GM21723 (cell line): ENCODE results near the gene STPG2.

Experiments used
- ATAC-seq: cut with Tn5 transposase; IDR thresholded peaks from one replicate; pipeline ENCODE4 v1.9.1; 2021; ENCODE audit warnings: mild to moderate bottlenecking, moderate library complexity; ENCODE audit not compliant: unreplicated experiment

The STPG2 gene

DNA sequence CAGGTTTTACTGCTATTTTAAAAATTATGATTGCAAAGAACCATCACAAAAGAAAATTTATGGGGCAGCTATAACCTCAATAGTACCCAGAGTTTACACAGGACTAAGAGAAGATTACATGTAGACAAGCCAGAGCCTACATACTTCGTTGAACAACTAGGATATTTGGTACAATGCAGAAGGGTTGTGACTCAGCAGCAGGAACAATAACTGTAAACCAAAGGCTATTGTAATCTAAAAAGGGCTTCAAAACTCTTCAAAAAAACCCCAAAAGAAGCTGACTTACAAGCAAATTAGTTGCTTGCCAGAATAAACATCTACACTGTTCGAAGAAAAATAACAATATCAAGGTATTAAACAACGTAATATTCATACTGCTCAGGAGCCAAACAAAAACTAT, 618.0 kb downstream of the STPG2 start:
- ATAC-seq, result no peak

DNA sequence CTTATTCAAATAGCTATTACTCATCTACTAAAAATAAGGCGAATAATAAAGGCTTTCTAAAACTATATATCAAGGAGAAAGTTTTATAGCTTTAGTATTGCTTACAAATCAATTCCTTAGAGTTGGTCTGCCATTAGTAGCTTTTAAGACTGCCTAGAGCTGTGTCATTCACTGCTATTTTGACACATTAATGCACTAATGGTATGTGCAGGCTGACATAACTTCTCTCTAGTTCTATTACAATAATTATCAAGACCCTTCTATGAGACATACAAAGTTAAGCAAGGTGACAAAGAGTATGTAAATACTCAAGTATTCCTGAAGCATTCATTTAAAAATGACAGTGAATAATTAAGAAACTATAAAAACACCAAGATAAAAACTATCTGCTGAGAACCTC, 625.3 kb downstream of the STPG2 start:
- ATAC-seq, result no peak

DNA sequence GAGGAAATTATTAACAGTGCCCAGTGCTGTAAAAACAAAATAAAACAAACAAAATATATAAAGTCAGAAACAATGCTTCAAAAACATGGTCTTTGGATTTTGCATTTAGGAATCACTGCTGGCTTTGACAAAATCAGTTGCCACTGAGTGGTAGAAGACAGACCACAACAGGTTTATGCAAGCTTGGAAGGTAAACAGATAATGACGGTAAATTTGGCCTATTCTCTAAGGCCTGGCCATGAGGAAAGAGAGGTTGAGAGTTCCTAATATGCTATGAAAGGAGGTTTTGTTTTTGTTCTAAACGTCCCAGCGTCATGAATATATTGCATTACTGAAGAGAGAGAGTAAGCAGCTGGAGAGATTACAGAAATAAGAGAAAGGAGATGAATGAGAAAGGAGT, 629.4 kb downstream of the STPG2 start:
- no peak for ATAC-seq
